GM12878 (cell line): ENCODE results near the gene SLC35G4.

Experiments
- CHD2 ChIP-seq: IDR thresholded peaks from 2 replicates; pipeline ENCODE4 v1.6.1; 2011; ENCODE audit warnings: low read depth, low read length, improper control_type of control experiment, borderline replicate concordance
- EGR1 ChIP-seq, 2 experiments: IDR thresholded peaks; 1 replicate in 1 of 2; 2 replicates in 1 of 2; pipeline ENCODE4 v1.6.1; 2011 to 2012; ENCODE audit warnings: low read depth in 2 of 2, low read length in 2 of 2, borderline replicate concordance in 1 of 2, mild to moderate bottlenecking in 1 of 2, moderate library complexity in 1 of 2
- EZH2 ChIP-seq: IDR thresholded peaks from 2 replicates; pipeline ENCODE4 v1.6.1; 2012; ENCODE audit warnings: low read depth, mild to moderate bottlenecking, control low read depth, inconsistent platforms, low read length, borderline replicate concordance; ENCODE audit not compliant: control insufficient read depth
- KDM1A ChIP-seq: fragments of 200-600 bp; sonication (generic); IDR thresholded peaks from 2 replicates; pipeline ENCODE4 v1.6.1; 2016; ENCODE audit warnings: borderline replicate concordance
- POLR2A ChIP-seq: IDR thresholded peaks from 2 replicates; pipeline ENCODE4 v1.6.1; 2011; ENCODE audit warnings: low read depth, mild to moderate bottlenecking, low read length
- POLR2AphosphoS5 ChIP-seq: IDR thresholded peaks from 2 replicates; pipeline ENCODE4 v1.6.1; 2011; ENCODE audit warnings: mild to moderate bottlenecking, low read length, inconsistent platforms
- TAF1 ChIP-seq: IDR thresholded peaks from 2 replicates; pipeline ENCODE4 v1.6.1; 2011; ENCODE audit warnings: mild to moderate bottlenecking, low read depth, low read length, borderline replicate concordance
- TBL1XR1 ChIP-seq: IDR thresholded peaks from 2 replicates; pipeline ENCODE4 v1.6.1; 2012; ENCODE audit warnings: low read depth, low read length, improper control_type of control experiment
- TF ChIP-seq, protein P1 (sequence below), 3 experiments: IDR thresholded peaks in 2 of 3; conservative IDR thresholded peaks in 1 of 3; 2 replicates each; pipeline ENCODE4 v1.5.1; 2011; ENCODE audit warnings: low read depth in 3 of 3, low read length in 3 of 3, mild to moderate bottlenecking in 3 of 3, control low read depth in 2 of 3, moderate library complexity in 2 of 3, inconsistent platforms in 1 of 3, mixed read lengths in 1 of 3; ENCODE audit not compliant: control insufficient read depth in 2 of 3, insufficient read depth in 1 of 3; ENCODE audit errors: extremely low read depth in 1 of 3
- TF ChIP-seq, protein P2 (sequence below): IDR thresholded peaks from 2 replicates; pipeline ENCODE4 v1.6.1; 2012; ENCODE audit warnings: low read depth, low read length, improper control_type of control experiment
- TF ChIP-seq, protein P3 (sequence below): IDR thresholded peaks from 2 replicates; pipeline ENCODE4 v1.6.1; 2011; ENCODE audit warnings: low read depth, mild to moderate bottlenecking, low read length, moderate library complexity, borderline replicate concordance; ENCODE audit errors: extremely low read depth

DNA sequence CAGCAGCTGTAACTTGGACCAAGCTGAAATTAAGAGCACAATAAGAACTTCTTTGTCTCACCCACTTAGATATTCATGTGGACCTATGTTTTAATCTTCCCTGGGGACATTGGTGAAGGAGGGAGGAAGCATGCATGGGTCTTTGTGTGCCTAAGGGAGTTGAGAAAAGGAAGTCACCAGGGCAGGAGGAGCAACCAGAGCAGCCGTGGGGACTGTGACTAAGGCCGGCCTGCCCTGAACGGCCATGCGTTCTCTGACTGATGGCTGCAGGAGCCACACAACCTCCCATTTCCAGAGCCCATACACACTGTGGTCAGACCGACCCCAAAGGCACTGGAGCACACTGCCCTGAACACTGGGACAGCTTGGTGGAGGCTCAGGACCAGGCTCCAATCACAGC lies 43.7 kb upstream of the SLC35G4 start:
- TF ChIP-seq KDM1A: no peak
- TF ChIP-seq, protein P1, sequence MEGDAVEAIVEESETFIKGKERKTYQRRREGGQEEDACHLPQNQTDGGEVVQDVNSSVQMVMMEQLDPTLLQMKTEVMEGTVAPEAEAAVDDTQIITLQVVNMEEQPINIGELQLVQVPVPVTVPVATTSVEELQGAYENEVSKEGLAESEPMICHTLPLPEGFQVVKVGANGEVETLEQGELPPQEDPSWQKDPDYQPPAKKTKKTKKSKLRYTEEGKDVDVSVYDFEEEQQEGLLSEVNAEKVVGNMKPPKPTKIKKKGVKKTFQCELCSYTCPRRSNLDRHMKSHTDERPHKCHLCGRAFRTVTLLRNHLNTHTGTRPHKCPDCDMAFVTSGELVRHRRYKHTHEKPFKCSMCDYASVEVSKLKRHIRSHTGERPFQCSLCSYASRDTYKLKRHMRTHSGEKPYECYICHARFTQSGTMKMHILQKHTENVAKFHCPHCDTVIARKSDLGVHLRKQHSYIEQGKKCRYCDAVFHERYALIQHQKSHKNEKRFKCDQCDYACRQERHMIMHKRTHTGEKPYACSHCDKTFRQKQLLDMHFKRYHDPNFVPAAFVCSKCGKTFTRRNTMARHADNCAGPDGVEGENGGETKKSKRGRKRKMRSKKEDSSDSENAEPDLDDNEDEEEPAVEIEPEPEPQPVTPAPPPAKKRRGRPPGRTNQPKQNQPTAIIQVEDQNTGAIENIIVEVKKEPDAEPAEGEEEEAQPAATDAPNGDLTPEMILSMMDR (IDR thresholded peaks at IDR 0.05 in 2 of 3, conservative IDR thresholded peaks at IDR 0.05 in 1 of 3; ENCODE audit: control insufficient read depth in 2 of 3, extremely low read depth in 1 of 3, insufficient read depth in 1 of 3, low read depth in 3 of 3, low read length in 3 of 3): no peak
- no peak for TF ChIP-seq CHD2
- TF ChIP-seq POLR2AphosphoS5: no peak
- no peak for TF ChIP-seq TAF1
- TF ChIP-seq EZH2: no peak
- TF ChIP-seq, protein P2, sequence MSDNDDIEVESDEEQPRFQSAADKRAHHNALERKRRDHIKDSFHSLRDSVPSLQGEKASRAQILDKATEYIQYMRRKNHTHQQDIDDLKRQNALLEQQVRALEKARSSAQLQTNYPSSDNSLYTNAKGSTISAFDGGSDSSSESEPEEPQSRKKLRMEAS: no peak
- TF ChIP-seq, protein P3, sequence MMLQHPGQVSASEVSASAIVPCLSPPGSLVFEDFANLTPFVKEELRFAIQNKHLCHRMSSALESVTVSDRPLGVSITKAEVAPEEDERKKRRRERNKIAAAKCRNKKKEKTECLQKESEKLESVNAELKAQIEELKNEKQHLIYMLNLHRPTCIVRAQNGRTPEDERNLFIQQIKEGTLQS: no peak
- no peak for TF ChIP-seq TBL1XR1
- TF ChIP-seq POLR2A: no peak
- no peak for TF ChIP-seq EGR1 (IDR thresholded peaks at IDR 0.05; ENCODE audit: borderline replicate concordance in 1 of 2, low read depth in 2 of 2, low read length in 2 of 2)
